ENCODE results near the gene RAMACL.
"Not testable (repeated sequence)": the region's sequence is repeated elsewhere in the genome, so short reads cannot be mapped to it uniquely, and the experiment has no call there.

The RAMACL gene

GRCh38 chr6:166586424-166587156 is at the start of gene RAMACL:
Gene RAMACL (minus strand): TSS chr6:166586678. CDS start chr6:166586477, 201 bp downstream.
- DNase-seq = no peak

- DNase-seq = no peak
Measured at GRCh38 chr6:166635013-166635970, 48.8 kb upstream of the RAMACL start.

GRCh38 chr6:166634581-166634980 is 48.1 kb upstream of the RAMACL start:
- DNase-seq = not testable (repeated sequence)

GRCh38 chr6:166633732-166634535 is 47.5 kb upstream of the RAMACL start:
- DNase-seq = no peak

- no peak for DNase-seq
Measured at GRCh38 chr6:166632731-166633130, 46.3 kb upstream of the RAMACL start.

GRCh38 chr6:166630462-166630861 is 44.0 kb upstream of the RAMACL start:
- no peak for DNase-seq

GRCh38 chr6:166629628-166630027 is 43.1 kb upstream of the RAMACL start:
- DNase-seq = no peak

GRCh38 chr6:166627875-166628801 is 41.7 kb upstream of the RAMACL start:
- no peak for DNase-seq

GRCh38 chr6:166627033-166627874 is 40.8 kb upstream of the RAMACL start, which contains the start of gene RPS6KA2:
Gene RPS6KA2 (minus strand): TSS chr6:166627251. CDS start chr6:166627019, 232 bp downstream.
- peak; percentile 82 for DNase-seq

- DNase-seq = no peak
Measured at GRCh38 chr6:166626177-166627032, 39.9 kb upstream of the RAMACL start.

GRCh38 chr6:166625356-166625755 is 38.9 kb upstream of the RAMACL start:
- DNase-seq = no peak

- DNase-seq = no peak
Measured at GRCh38 chr6:166624275-166624674, 37.8 kb upstream of the RAMACL start.

- no peak for DNase-seq
Measured at GRCh38 chr6:166623318-166623717, 36.8 kb upstream of the RAMACL start.

- DNase-seq = no peak
Measured at GRCh38 chr6:166621114-166621540, 34.6 kb upstream of the RAMACL start.

GRCh38 chr6:166620478-166621113 is 34.1 kb upstream of the RAMACL start:
- no peak for DNase-seq

- DNase-seq = no peak
Measured at GRCh38 chr6:166619912-166620311, 33.4 kb upstream of the RAMACL start.

- no peak for DNase-seq
Measured at GRCh38 chr6:166618866-166619761, 32.6 kb upstream of the RAMACL start.

- no peak for DNase-seq
Measured at GRCh38 chr6:166618251-166618650, 31.8 kb upstream of the RAMACL start.
